Ishikawa (cell line): ENCODE data around the gene SLC4A9.

Experiments used
- CEBPB ChIP-seq: IDR thresholded peaks from 2 replicates; pipeline ENCODE4 v1.6.1; 2012
- CREB1 ChIP-seq: IDR thresholded peaks from 2 replicates; pipeline ENCODE4 v1.6.1; 2012; ENCODE audit warnings: low read depth
- EGR1 ChIP-seq: IDR thresholded peaks from 2 replicates; pipeline ENCODE4 v1.6.1; 2012
- EP300 ChIP-seq: IDR thresholded peaks from 2 replicates; pipeline ENCODE4 v1.6.1; 2012; ENCODE audit warnings: borderline replicate concordance
- FOXM1 ChIP-seq: IDR thresholded peaks from 2 replicates; pipeline ENCODE4 v1.6.1; 2012; ENCODE audit warnings: low read depth, borderline replicate concordance
- NFIC ChIP-seq: IDR thresholded peaks from 2 replicates; pipeline ENCODE4 v1.6.1; 2012
- RAD21 ChIP-seq: IDR thresholded peaks from 2 replicates; pipeline ENCODE4 v1.6.1; 2012; ENCODE audit warnings: low read depth
- TAF1 ChIP-seq: IDR thresholded peaks from 2 replicates; pipeline ENCODE4 v1.6.1; 2012; ENCODE audit warnings: low read depth, mild to moderate bottlenecking
- TCF12 ChIP-seq: IDR thresholded peaks from 2 replicates; pipeline ENCODE4 v1.6.1; 2012; ENCODE audit warnings: low read depth
- TEAD4 ChIP-seq: IDR thresholded peaks from 2 replicates; pipeline ENCODE4 v1.6.1; 2012
- YY1 ChIP-seq: IDR thresholded peaks from 2 replicates; pipeline ENCODE4 v1.6.1; 2012; ENCODE audit warnings: low read depth
- ZBTB7A ChIP-seq: IDR thresholded peaks from 2 replicates; pipeline ENCODE4 v1.6.1; 2012; ENCODE audit warnings: low read depth
- TF ChIP-seq, protein P1 (sequence below): IDR thresholded peaks from 2 replicates; pipeline ENCODE4 v1.6.1; 2012
- TF ChIP-seq, protein P2 (sequence below): IDR thresholded peaks from 2 replicates; pipeline ENCODE4 v1.6.1; 2012; ENCODE audit warnings: low read depth, mild to moderate bottlenecking
- TF ChIP-seq, protein P3 (sequence below): IDR thresholded peaks from 2 replicates; pipeline ENCODE4 v1.6.1; 2012

SLC4A9 gene

DNA sequence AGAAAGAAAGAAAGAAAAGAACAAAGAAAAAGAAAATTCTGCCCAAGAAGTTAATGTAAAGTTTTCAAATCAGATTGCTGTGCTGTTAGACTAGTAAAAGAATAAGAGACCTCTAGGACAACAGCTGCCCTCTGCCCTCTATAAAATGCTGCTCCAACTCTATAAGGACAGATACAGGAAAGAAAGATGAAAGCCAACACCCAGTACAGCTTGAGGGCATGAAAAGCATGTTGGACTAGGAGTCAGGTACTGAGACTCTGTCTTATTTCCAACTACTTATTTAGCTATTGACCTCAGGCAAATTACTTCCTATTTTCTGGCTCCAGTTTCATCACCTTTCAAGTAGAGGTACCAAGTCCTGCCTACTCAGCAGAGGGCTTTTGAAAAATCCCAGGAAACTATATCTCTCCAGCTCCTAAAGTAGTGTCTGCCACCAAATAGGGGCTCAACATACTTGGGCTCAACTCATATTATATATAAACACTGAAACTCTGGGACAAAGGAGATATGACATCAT, 19.3 kb upstream of the SLC4A9 start:
- TF ChIP-seq, protein P1, sequence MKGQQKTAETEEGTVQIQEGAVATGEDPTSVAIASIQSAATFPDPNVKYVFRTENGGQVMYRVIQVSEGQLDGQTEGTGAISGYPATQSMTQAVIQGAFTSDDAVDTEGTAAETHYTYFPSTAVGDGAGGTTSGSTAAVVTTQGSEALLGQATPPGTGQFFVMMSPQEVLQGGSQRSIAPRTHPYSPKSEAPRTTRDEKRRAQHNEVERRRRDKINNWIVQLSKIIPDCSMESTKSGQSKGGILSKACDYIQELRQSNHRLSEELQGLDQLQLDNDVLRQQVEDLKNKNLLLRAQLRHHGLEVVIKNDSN = no peak
- no peak for TF ChIP-seq TCF12
- TF ChIP-seq FOXM1 = no peak
- TF ChIP-seq RAD21 = no peak
- no peak for TF ChIP-seq YY1
- TF ChIP-seq, protein P2, sequence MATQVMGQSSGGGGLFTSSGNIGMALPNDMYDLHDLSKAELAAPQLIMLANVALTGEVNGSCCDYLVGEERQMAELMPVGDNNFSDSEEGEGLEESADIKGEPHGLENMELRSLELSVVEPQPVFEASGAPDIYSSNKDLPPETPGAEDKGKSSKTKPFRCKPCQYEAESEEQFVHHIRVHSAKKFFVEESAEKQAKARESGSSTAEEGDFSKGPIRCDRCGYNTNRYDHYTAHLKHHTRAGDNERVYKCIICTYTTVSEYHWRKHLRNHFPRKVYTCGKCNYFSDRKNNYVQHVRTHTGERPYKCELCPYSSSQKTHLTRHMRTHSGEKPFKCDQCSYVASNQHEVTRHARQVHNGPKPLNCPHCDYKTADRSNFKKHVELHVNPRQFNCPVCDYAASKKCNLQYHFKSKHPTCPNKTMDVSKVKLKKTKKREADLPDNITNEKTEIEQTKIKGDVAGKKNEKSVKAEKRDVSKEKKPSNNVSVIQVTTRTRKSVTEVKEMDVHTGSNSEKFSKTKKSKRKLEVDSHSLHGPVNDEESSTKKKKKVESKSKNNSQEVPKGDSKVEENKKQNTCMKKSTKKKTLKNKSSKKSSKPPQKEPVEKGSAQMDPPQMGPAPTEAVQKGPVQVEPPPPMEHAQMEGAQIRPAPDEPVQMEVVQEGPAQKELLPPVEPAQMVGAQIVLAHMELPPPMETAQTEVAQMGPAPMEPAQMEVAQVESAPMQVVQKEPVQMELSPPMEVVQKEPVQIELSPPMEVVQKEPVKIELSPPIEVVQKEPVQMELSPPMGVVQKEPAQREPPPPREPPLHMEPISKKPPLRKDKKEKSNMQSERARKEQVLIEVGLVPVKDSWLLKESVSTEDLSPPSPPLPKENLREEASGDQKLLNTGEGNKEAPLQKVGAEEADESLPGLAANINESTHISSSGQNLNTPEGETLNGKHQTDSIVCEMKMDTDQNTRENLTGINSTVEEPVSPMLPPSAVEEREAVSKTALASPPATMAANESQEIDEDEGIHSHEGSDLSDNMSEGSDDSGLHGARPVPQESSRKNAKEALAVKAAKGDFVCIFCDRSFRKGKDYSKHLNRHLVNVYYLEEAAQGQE = no peak
- TF ChIP-seq CEBPB = no peak
- TF ChIP-seq, protein P3, sequence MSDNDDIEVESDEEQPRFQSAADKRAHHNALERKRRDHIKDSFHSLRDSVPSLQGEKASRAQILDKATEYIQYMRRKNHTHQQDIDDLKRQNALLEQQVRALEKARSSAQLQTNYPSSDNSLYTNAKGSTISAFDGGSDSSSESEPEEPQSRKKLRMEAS = no peak
- TF ChIP-seq ZBTB7A = no peak
- no peak for TF ChIP-seq NFIC
- no peak for TF ChIP-seq CREB1
- no peak for TF ChIP-seq TAF1
- no peak for TF ChIP-seq EP300
- no peak for TF ChIP-seq EGR1
- TF ChIP-seq TEAD4 = no peak

DNA sequence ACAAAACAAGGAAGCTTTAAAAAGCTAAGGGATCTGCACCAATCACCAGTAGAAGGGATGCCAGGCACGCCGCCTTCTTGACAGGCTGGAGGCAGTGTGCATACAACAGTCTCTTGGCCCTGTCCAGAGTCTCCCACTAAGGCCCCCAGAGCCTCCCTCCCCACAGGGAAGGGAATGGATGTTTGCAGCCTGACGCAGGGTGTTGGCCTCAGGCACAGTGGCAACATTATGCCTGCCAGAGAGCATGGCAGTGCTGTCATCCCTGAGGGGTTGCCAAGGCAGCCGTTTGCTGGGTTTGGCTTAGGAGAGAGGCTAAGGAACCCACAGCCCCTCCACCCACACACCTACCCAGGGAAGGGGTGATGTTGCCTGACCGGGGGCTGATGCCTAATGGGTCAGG, 18.4 kb upstream of the SLC4A9 start:
- no peak for TF ChIP-seq CREB1
- TF ChIP-seq CEBPB = no peak

DNA sequence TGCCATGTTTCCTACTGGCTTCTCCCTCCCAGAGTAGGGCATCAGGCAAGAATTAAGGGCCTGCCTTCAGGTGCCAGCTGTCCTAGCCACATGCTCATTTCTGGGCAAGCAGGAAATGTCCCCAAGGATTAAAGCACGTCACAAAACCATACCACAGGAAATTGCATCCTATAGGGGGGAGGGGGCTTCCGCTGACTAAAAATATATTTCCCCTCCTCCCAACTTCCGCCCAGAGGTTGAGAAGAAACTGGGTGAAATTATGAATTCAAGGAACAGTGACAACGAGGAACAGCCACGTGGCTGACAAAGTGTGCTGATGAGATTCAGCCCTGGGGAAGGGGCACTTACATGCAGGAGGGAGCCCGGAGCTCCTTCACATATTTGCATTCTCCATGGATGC, 17.7 kb upstream of the SLC4A9 start:
- TF ChIP-seq TAF1 (no peak), ZBTB7A (no peak), CREB1 (no peak), RAD21 (no peak), YY1 (no peak)

DNA sequence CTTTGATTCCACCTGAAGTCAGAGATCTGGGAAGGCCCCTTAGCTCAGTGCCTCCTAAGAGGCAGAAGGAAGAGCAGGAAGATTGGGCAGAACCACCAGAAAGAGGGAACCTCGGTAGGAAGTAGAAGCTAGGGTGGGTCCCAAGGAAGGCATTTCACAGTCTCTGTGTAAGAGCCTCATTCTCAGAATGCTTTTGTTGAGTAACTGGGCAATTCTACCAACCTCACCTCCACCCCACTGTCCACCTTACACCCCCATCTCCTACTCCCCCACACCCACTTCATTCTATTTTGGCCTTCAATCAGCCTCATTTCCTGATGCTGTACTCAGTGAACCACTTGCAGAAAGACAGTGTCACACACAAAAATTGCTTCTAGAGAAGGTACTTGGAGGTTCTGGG, 17.1 kb upstream of the SLC4A9 start:
- TF ChIP-seq FOXM1 (no peak), ZBTB7A (no peak), TCF12 (no peak), YY1 (no peak), EGR1 (no peak), CEBPB (no peak), NFIC (no peak), EP300 (no peak), CREB1 (no peak)
- TF ChIP-seq, protein P2 = no peak
- TF ChIP-seq, protein P3 = no peak

DNA sequence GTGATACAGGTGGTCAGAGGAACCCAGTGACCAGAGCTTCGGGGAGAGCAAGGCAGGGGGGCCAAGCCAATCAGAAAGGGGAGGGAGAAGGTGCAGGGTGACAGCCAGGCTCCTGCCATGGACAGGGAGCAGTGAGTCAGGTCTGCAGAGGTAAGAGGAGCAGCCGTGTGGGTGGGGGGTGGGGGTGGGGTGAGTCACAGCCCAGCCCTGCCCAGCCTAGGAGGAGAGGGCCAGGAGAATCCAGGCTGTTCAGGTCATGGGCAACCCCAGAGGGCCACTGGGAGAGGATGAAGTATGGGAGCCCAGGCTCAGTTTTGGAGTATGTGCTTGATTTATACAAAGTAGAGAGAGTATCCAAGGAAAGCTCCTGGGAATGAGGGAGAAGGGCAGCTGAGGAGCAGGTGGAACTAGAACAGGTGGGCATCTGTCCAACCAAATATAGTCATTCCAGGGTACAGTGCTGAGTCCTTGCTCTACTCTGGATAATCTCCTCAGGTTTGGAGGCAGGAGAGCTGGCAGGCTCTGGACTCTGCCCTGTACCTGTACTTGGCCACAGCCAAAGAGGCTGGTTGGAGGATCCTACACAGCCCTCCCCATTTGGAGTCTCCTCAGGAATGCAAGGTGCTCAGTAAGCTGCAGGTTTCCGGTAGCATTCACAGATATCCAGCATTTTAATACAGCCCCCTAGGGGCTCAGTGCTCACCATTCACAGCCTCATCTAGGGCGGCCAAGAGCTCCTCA, 15.1 kb upstream of the SLC4A9 start:
- TF ChIP-seq TAF1 (no peak), NFIC (0 out of 2 replicates have a peak, but pooled peaks have one; percentile 45), EGR1 (peak; percentile 57; the same call in 1 of the 2 replicates)

DNA sequence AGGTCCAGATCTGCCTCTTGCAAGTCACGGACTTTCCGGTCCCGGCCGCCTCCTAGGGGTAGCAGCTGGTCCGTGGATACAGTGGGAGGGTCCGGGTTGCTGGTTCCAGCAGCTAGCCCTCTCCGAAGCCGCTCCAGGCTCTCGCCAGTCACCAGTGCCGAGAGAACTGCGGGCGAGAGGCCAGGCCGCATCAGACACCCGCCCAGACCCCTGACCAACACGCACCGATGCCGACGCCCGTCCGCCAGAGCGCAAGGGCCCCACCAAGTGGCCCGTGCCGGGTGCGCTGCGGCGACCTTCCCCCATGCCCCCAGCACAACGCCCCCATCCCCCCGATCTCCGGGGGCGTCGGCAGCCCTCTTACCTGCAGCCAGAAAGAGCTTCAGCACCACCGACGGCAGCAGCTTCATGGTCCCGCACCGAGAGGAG, 14.1 kb upstream of the SLC4A9 start:
- TF ChIP-seq TCF12 (no peak), RAD21 (peak; percentile 27; the same call in 1 of the 2 replicates)
